ACHN (cell line): ENCODE measurements around the gene AUTS2.

Experiments
- DNase-seq: peaks from one replicate; pipeline ENCODE4 v3.0.0-alpha.2; 2015
- in situ Hi-C: cut with HindIII; loops from 2 replicates; pipeline ENCODE4 v1.10.0; 2017; ENCODE audit warnings: low sequenced_read_pairs, low pct_ligation_motif_present, low pct_unique_long_range_greater_than_20kb

AUTS2 gene

GRCh38 chr7:70761711-70762328 lies 1163.5 kb downstream of the AUTS2 start:
- in situ Hi-C loops = no loop called here
- DNase-seq = no peak

- DNase-seq = no peak
- in situ Hi-C loops = no loop called here
Observed at GRCh38 chr7:70762696-70763095, 1164.4 kb downstream of the AUTS2 start.

GRCh38 chr7:70763961-70764691 lies 1165.9 kb downstream of the AUTS2 start:
- in situ Hi-C loops = no loop called here
- DNase-seq = no peak

GRCh38 chr7:70764701-70765208 lies 1166.5 kb downstream of the AUTS2 start:
- in situ Hi-C loops = no loop called here
- no peak for DNase-seq

GRCh38 chr7:70765651-70766050 lies 1167.4 kb downstream of the AUTS2 start:
- in situ Hi-C loops = no loop called here
- DNase-seq = no peak

- DNase-seq = no peak
- in situ Hi-C loops = no loop called here
Observed at GRCh38 chr7:70766109-70766508, 1167.8 kb downstream of the AUTS2 start.

GRCh38 chr7:70766694-70767093 lies 1168.4 kb downstream of the AUTS2 start:
- DNase-seq = no peak
- in situ Hi-C loops = no loop called here

- no peak for DNase-seq
- in situ Hi-C loops = no loop called here
Observed at GRCh38 chr7:70770154-70770553, 1171.9 kb downstream of the AUTS2 start.

- in situ Hi-C loops = no loop called here
- no peak for DNase-seq
Observed at GRCh38 chr7:70771451-70771850, 1173.2 kb downstream of the AUTS2 start.

- DNase-seq = no peak
- in situ Hi-C loops = no loop called here
Observed at GRCh38 chr7:70772891-70773290, 1174.6 kb downstream of the AUTS2 start.

GRCh38 chr7:70773406-70773805 lies 1175.1 kb downstream of the AUTS2 start:
- DNase-seq = no peak
- in situ Hi-C loops = no loop called here

GRCh38 chr7:70774950-70775527 lies 1176.8 kb downstream of the AUTS2 start:
- in situ Hi-C loops = no loop called here
- no peak for DNase-seq

- in situ Hi-C loops = no loop called here
- peak; percentile 10 for DNase-seq
Observed at GRCh38 chr7:70775570-70776156, 1177.4 kb downstream of the AUTS2 start.

GRCh38 chr7:70776627-70777101 lies 1178.4 kb downstream of the AUTS2 start:
- no peak for DNase-seq
- in situ Hi-C loops = no loop called here

GRCh38 chr7:70777251-70777650 lies 1179.0 kb downstream of the AUTS2 start:
- in situ Hi-C loops = no loop called here

GRCh38 chr7:70778585-70778984 lies 1180.3 kb downstream of the AUTS2 start:
- DNase-seq = no peak
- in situ Hi-C loops = no loop called here

More at GRCh38 chr7:70777251-70777650, 1179.0 kb downstream of the AUTS2 start:
- no peak for DNase-seq

GRCh38 chr7:70779321-70779720 lies 1181.0 kb downstream of the AUTS2 start:
- no peak for DNase-seq
- in situ Hi-C loops = no loop called here

GRCh38 chr7:70781922-70782311 lies 1183.6 kb downstream of the AUTS2 start:
- in situ Hi-C loops = no loop called here
- DNase-seq = no peak

GRCh38 chr7:70782796-70783195 lies 1184.5 kb downstream of the AUTS2 start:
- in situ Hi-C loops = no loop called here
- no peak for DNase-seq
